Measurements from ENCODE around the gene DEPDC5. TPM values are rescaled to one million over a fixed set of nuclear protein-coding genes. Genes with fewer than 3 reads are reported as not detected.

The DEPDC5 gene
- total and polyA plus RNA-seq, 9 of the 15 experiments (the other 6 are each of a cell fraction or from before 2014, with no cell fraction given) = 2.3 to 12.3 (median 10.7) TPM

DNA sequence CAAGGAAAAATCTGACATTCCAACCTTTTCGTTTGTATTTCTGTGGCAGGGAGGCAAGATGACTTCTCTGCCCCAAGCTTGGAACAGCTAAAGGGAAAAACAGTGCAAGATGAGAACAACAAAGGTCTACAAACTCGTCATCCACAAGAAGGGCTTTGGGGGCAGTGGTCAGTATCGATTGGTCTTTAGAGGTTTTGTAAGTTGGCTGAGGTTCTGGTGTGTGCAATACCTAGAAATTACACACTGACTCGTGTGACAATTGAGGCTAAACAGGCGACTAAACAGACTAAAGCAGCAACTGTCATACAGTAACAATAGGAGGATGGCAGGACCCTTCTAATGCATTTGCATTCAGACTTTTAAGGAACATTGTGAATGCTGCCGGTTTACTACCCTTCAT, 994 bp downstream of the DEPDC5 start (continued):
- no peak for TF ChIP-seq ZNF143 (CRISPR knock-in tag; IDR thresholded peaks at IDR 0.05)
- no peak for TF ChIP-seq C11orf30 (IDR thresholded peaks at IDR 0.05; ENCODE audit: low read depth)
- TF ChIP-seq, protein P1, sequence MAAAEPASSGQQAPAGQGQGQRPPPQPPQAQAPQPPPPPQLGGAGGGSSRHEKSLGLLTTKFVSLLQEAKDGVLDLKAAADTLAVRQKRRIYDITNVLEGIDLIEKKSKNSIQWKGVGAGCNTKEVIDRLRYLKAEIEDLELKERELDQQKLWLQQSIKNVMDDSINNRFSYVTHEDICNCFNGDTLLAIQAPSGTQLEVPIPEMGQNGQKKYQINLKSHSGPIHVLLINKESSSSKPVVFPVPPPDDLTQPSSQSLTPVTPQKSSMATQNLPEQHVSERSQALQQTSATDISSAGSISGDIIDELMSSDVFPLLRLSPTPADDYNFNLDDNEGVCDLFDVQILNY (CRISPR knock-in tag; IDR thresholded peaks at IDR 0.05) = no peak

- Histone ChIP-seq H3K36me3 (ENCODE audit: control insufficient read depth, insufficient read depth, low read length) (peaks cover 10% of the 10 kb centered on the region; the same call in 1 of the 3 replicates), H3K9ac (ENCODE audit: insufficient read depth in 1 of 2, low read depth in 2 of 2, low read length in 2 of 2) (no peak overlapping the region), H3K27me3 (ENCODE audit: control insufficient read depth in 2 of 2, insufficient read depth in 2 of 2, low read length in 2 of 2) (no peaks in the 10 kb centered on the region), H3K4me1 (replicated peaks in 1 of 2; ENCODE audit: control insufficient read depth in 2 of 2, insufficient read depth in 2 of 2, low read length in 2 of 2) (peaks cover 11 to 24% of the 10 kb centered on the region in 2 experiments; a peak in 4 of 5 replicates), H2AFZ (ENCODE audit: low read depth, low read length) (no peak overlapping the region), H3K27ac (ENCODE audit: extremely low read depth, low read depth, low read length) (no peak overlapping the region), H4K20me1 (replicated peaks; ENCODE audit: control insufficient read depth, insufficient read depth, low read length) (no peaks in the 10 kb centered on the region), H3K9me3 (replicated peaks; ENCODE audit: control insufficient read depth, insufficient read depth, low read depth, low read length) (no peaks in the 10 kb centered on the region), H3K4me3 (no peak overlapping the region), H3K4me2 (ENCODE audit: insufficient read depth, low read length) (no peak overlapping the region), H3K9me1 (ENCODE audit: control insufficient read depth, insufficient read depth, low read length) (no peaks in the 10 kb centered on the region), H3K79me2 (ENCODE audit: control insufficient read depth, insufficient read depth, low read length) (peaks cover 15% of the 10 kb centered on the region)
- ChIA-PET POLR2A (interaction anchor here (0.6 kb wide), 1 partner anchor 131 kb away, joined by 3 read pairs; no protein-coding TSS in a partner anchor), CTCF (ENCODE audit: low intra/inter-chr PET ratio) (no interaction called here)
- intact Hi-C loops (cut with micrococcal nuclease) (loop anchor here (10.0 kb wide), 1 partner anchor 92 kb away; the partner anchor contains the start of gene PISD), in situ Hi-C loops (cut with MboI) (no loop called here)
- 44% methylated on average over 1 of the region's 1 CpG for WGBS (ENCODE audit: insufficient coverage, low coverage, missing lambda C conversion rate)
- no peak for FAIRE-seq
- ATAC-seq = no peak
- no peak for TF ChIP-seq ZNF717 (CRISPR knock-in tag; IDR thresholded peaks at IDR 0.05)
- no peak for TF ChIP-seq ZNF561 (CRISPR knock-in tag; conservative IDR thresholded peaks at IDR 0.05)
- TF ChIP-seq FOXJ2 (tag; IDR thresholded peaks at IDR 0.05) = peak; percentile 85
- TF ChIP-seq MAFK (IDR thresholded peaks at IDR 0.05; ENCODE audit: low read length) = no peak
- TF ChIP-seq ZNF316 (IDR thresholded peaks at IDR 0.05) = no peak
- TF ChIP-seq HOMEZ (CRISPR knock-in tag; IDR thresholded peaks at IDR 0.05) = no peak
- no peak for DNase-seq (ENCODE audit: extremely low read depth in 1 of 4, low spot score in 3 of 4)
- no TSS peak for BruUV-seq (replicated peaks)
These were observed 3.4 kb downstream of the DEPDC5 start for GRCh38 chr22:31757265-31757664.

Measured in K562 (cell line).